H4 (cell line): ENCODE data around the gene ECEL1. TPM values are rescaled to one million over a fixed set of nuclear protein-coding genes. Genes with fewer than 3 reads are reported as not detected.

ENCODE experiments used
- DNase-seq: peaks from one replicate; pipeline ENCODE4 v3.0.0-alpha.2; 2015; ENCODE audit warnings: low spot score
- total RNA-seq: library from RNA; depleted of rRNA; stranded (reverse); fragments of >200 nt; shearing (Covaris generic); gene quantifications from 2 replicates; pipeline ENCODE4 v1.2.3, GENCODE V29; 2014

The ECEL1 gene
- total RNA-seq, 1 experiment from 2014 or later, result not detected

- DNase-seq, result no peak
These were observed 13.7 kb upstream of the ECEL1 start for GRCh38 chr2:232501331-232501771.

GRCh38 chr2:232498452-232498851 is 10.8 kb upstream of the ECEL1 start:
- DNase-seq, result no peak

DNA sequence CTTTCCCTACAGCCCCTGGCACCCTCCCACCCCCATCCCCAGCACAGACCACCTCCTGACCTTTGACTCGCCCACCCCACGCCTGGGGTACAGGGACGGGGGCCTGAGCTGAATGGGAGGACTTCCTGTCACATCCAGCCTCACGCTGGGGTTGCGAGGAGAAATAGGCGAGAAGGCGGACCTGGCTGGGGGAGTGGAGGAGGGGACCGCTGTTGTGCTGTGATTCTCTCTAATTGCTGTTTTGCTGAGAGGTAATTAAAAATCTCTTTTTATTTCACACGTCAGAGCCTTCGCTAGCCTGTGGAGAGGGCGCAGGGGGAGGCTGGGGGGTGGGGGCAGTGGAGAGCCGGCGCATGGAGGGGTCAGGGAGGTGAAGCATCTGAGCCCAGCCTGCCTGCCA is 9.7 kb upstream of the ECEL1 start:
- DNase-seq, result no peak

DNA sequence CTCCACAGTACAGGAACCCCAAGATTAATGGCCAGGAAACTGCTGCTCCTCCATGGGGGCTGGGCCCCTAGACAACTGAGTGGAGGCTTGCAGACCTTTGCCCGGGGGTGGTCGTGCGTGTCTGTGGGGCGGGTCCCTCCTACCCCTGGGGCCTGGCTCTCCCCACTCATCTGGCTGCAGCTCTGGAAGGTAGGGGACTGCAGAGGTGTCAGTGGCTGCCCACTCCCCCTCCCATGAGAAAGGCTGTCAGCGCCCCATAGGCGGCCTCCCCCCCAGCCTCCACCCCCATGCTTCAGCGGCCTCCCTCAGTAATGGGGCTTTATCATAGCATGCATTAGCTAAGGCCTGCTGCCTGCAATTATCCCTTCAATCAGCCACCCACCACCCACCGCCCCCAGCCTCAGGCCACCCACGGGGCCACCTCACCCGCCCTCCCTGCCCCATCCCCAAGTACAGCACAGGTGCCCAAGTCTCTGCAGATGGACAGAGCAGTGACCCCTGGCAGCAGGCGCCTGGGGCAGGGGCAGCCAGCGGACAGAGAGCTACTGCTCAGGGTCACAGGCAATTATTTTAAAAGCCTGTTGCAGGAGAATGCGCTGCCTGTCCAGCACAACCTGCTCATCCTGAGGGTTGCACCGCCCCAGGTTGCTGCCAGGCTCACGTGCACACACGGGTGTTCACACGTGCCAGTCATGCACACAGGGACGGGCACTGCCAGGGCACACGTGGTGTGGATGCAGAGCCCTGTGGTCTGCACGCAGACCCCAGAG is 9.1 kb upstream of the ECEL1 start:
- DNase-seq, result no peak

DNA sequence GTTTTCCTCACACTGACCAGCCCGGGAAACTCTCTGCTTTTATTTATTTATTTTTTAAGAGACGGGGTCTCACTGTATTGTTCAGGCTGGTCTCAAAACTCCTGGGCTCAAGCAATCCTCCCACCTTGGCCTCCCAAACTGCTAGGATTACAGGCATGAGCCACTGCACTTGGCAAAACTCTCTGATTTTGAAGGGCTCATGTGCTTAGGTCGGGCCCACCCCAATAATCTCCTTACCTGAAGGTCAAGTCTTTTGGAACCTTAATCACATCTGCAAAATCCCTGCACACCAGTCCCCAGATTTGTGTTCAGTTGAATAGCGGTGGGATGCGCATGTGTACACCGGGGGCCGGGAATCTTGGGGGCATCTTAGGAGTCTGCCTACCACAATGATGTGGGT is 7.7 kb upstream of the ECEL1 start:
- DNase-seq, result no peak

- DNase-seq, result no peak
These were observed 6.9 kb upstream of the ECEL1 start for GRCh38 chr2:232494542-232494941.

GRCh38 chr2:232493701-232494474 is 6.3 kb upstream of the ECEL1 start:
- no peak for DNase-seq

DNA sequence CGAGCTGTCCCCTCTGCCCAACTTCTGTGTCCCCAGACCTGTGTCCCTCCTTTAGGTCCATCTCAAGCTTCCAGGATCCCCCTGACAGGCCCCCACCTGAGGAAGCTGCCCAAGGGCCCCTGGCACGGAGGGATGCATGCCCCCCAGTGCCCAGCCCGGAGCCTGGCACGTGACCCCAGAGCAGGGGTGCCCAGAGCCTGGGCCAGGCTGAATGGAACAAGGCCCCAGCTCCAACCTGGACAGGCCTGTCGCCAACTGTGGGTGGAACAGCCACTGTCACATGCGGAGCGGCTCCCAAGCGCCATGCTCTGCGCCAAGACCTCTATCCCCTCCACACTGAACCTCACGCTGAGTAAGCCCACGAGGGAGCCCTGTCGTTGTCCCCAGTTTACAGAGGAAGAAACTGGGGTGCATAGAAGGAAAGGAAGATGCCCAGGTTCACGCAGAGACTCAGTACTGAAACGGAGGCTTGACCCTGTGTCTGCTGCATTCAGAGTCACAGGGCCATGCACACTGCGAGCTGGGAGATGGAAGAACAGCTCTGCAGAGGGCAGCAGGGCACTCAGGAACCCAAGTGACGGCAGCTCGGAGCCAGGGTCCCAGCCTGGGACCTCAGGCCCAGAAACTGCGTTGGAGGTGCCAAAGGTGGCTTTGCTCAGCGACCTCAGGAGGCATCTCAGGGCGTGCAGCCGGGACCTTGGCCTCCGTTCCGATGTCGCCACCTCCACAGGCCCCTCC is 5.5 kb upstream of the ECEL1 start:
- DNase-seq, result no peak

- DNase-seq, result no peak
These were observed 4.7 kb upstream of the ECEL1 start for GRCh38 chr2:232492236-232492848.

DNA sequence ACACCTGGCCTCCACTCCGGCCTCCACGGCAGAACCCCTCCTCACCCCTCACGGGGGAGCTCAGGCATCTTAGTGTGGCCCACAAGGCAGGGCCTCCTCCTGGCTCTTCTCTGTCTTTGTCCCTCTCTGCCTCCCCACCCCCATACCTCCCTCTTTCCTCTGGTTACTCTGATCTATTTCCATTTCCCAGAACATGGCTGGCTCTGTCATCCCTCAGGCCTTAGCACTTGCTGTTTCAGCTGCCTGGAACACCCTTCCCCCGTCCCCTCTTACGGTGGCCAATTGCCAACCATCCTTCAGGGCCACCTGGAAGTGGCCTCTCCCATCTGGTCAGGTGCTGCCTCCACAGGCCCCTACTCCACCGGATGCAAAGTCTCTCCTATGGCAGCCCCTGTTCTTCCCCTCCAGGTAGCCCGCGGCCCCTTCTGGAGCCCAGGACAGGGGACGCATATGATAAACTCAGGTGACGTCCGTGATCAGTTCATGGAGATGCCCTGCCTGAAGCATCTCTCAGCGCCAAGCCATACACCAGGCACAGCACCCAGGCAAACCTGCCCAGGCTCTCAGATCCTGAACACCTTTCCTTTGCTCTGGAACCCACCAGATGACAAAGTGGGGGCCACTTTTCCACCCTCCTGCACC is 3.6 kb upstream of the ECEL1 start:
- DNase-seq, result no peak

- no peak for DNase-seq
These were observed 2.8 kb upstream of the ECEL1 start for GRCh38 chr2:232490221-232491138.

DNA sequence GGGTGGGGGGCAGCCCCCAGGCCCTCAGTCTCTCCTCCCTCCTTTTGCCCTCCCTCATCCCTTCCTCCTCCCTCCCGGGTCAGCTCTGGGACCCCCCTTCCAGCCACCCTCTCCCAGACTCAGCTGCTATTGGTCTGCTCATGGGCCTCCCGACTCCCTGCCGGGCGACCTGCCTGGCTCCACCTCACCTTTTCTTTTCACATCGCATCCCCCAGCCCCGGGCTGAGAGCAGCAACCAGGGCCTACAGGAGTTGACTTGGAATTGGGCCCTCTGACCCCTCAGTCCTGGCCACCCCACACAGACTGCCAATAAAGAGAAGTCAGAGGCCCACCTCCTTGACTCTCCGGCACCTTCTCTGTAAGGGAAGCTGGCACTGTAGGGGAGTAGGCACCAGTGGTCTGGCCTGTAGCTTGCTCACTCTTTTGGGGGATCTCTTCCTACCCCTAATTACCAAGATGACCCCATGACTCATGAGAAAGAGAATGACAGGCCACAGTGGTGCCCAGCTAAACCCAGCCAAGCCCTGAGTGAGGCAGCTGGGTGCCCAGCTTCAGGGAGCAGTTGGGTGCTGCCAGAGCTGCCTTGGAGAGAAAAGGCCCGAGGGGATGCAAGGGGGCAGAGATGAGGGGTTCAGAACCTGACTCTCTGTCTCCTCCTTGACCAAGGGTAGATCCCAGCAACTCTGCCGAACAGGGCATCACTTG is 2.0 kb upstream of the ECEL1 start:
- DNase-seq, result no peak

DNA sequence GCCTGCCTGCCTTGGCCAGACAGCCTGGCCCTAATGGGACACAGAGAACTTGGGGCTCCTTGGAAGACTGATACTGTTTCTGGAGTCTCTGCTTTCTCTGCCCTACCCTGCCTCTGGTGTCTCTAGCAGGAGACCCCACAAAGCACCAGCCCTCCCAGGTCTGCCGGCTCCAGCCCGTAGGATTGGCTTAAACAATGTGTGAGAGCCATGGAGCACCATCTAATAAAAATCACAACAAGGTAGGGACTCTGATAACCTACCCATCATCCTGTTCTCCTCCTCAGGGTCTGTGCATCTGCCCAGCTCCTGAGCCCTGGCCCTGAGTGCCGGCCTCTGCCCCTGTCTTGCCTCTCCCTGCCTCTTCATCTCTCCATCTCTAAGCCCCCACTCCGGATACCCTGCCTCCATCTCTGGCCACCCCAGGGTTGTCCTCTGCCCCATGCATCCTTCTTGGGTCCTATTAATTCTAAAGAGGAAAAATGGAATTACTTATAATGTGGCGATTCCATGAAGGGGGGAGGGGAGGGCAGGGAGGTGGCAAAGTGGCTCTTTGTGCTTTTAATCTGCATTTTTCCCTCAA is 1.2 kb upstream of the ECEL1 start:
- no peak for DNase-seq

GRCh38 chr2:232488097-232488711 is 570 bp upstream of the ECEL1 start:
- DNase-seq, result no peak

DNA sequence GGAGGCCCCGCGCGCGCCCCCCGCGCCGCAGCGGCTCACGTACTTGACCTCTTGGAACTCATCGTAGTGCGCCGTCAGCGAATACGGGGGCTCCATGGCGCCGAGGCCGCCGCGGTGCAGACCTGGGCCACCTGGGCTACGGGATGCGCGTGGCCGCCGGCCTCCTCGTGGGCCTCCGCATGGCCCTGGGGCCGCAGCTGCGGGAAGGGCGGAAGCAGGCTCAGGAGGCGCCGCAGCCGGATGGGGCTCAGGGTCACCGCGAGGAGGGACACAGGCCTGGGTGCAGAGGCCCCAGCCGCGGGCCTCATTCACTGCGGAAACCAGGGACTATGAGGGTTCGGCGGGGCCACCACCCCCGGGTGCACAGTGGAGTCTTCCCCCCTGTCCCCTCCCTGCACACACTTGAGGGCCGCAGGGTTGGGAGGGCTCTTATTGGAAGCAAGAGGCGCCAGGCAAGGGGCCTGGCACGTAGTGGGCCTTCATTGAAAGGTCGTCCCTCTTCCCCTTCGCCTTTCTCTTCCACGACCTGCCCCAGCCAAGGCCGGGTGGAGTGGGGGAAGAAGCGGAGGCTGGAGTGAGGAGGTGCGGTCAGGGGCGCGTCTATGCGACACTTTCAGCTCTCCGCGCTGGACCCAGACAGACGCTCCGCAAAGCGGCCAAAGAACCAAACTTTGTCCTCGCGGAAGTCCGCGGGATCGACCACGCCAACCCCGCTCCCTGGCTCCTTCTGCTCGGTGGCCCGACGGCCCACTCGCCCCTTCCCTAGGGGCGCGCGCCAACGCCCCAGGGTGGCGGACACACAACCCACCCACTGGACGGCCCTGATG is 863 bp downstream of the ECEL1 start:
- no peak for DNase-seq

GRCh38 chr2:232485757-232486557 is 1.7 kb downstream of the ECEL1 start:
- no peak for DNase-seq

GRCh38 chr2:232485348-232485756 is 2.3 kb downstream of the ECEL1 start:
- DNase-seq, result no peak
